Measurements from ENCODE around the gene ACE2.

Gene ACE2

GRCh38 chrX:15644560-15644872, 43.8 kb upstream of the ACE2 start:
- H3K27me3 ChIP-seq (ENCODE audit: insufficient read depth, low read depth), result no peaks in the 10 kb centered on the region
- no peak overlapping the region for H2AFZ ChIP-seq (ENCODE audit: low read depth)
- TF ChIP-seq CTCF (conservative IDR thresholded peaks at IDR 0.05; ENCODE audit: low read depth, low read length), result no peak
- no peaks in the 10 kb centered on the region for H3K36me3 ChIP-seq (ENCODE audit: insufficient read depth)
- H3K4me3 ChIP-seq (IDR thresholded peaks at IDR 0.05; ENCODE audit: insufficient read depth, low read depth, low read length), result no peak overlapping the region
- H3K27ac ChIP-seq, result no peak overlapping the region
- no peaks in the 10 kb centered on the region for H4K20me1 ChIP-seq (ENCODE audit: insufficient read depth)
- H3K4me1 ChIP-seq (ENCODE audit: low read depth, poor library complexity, severe bottlenecking), result no peaks in the 10 kb centered on the region
- H3K4me2 ChIP-seq, result no peak overlapping the region
- no peaks in the 10 kb centered on the region for H3K79me2 ChIP-seq (ENCODE audit: insufficient read depth, low read depth)
- H3K9ac ChIP-seq, result no peak overlapping the region

GRCh38 chrX:15643786-15644559, 43.2 kb upstream of the ACE2 start:
- no peak overlapping the region for H2AFZ ChIP-seq (ENCODE audit: low read depth)
- no peak overlapping the region for H3K4me2 ChIP-seq
- H3K27me3 ChIP-seq (ENCODE audit: insufficient read depth, low read depth), result no peaks in the 10 kb centered on the region
- H4K20me1 ChIP-seq (ENCODE audit: insufficient read depth), result no peaks in the 10 kb centered on the region
- H3K79me2 ChIP-seq (ENCODE audit: insufficient read depth, low read depth), result no peaks in the 10 kb centered on the region
- no peak overlapping the region for H3K4me3 ChIP-seq (IDR thresholded peaks at IDR 0.05; ENCODE audit: insufficient read depth, low read depth, low read length)
- H3K36me3 ChIP-seq (ENCODE audit: insufficient read depth), result no peaks in the 10 kb centered on the region
- no peaks in the 10 kb centered on the region for H3K4me1 ChIP-seq (ENCODE audit: low read depth, poor library complexity, severe bottlenecking)
- TF ChIP-seq CTCF (conservative IDR thresholded peaks at IDR 0.05; ENCODE audit: low read depth, low read length), result no peak
- H3K9ac ChIP-seq, result no peak overlapping the region
- no peak overlapping the region for H3K27ac ChIP-seq

GRCh38 chrX:15631637-15632036, 30.9 kb upstream of the ACE2 start:
- Histone ChIP-seq H3K36me3 (ENCODE audit: insufficient read depth) (no peaks in the 10 kb centered on the region), H3K4me2 (no peak overlapping the region), H3K27ac (no peak overlapping the region), H2AFZ (ENCODE audit: low read depth) (no peak overlapping the region), H3K4me1 (ENCODE audit: low read depth, poor library complexity, severe bottlenecking) (no peaks in the 10 kb centered on the region), H4K20me1 (ENCODE audit: insufficient read depth) (no peaks in the 10 kb centered on the region), H3K9ac (no peak overlapping the region), H3K27me3 (ENCODE audit: insufficient read depth, low read depth) (no peaks in the 10 kb centered on the region), H3K79me2 (ENCODE audit: insufficient read depth, low read depth) (no peaks in the 10 kb centered on the region), H3K4me3 (IDR thresholded peaks at IDR 0.05; ENCODE audit: insufficient read depth, low read depth, low read length) (no peak overlapping the region)
- no peak for TF ChIP-seq CTCF (conservative IDR thresholded peaks at IDR 0.05; ENCODE audit: low read depth, low read length)

- H3K79me2 ChIP-seq (ENCODE audit: insufficient read depth, low read depth), result no peaks in the 10 kb centered on the region
- H3K27me3 ChIP-seq (ENCODE audit: insufficient read depth, low read depth), result no peaks in the 10 kb centered on the region
- TF ChIP-seq CTCF (conservative IDR thresholded peaks at IDR 0.05; ENCODE audit: low read depth, low read length), result no peak
These were observed 22.3 kb upstream of the ACE2 start for GRCh38 chrX:15623054-15623453.

More at GRCh38 chrX:15623054-15623453, 22.3 kb upstream of the ACE2 start:
- Histone ChIP-seq H3K4me2 (no peak overlapping the region), H3K27ac (no peak overlapping the region), H3K9ac (no peak overlapping the region), H3K4me3 (IDR thresholded peaks at IDR 0.05; ENCODE audit: insufficient read depth, low read depth, low read length) (no peak overlapping the region), H3K4me1 (ENCODE audit: low read depth, poor library complexity, severe bottlenecking) (no peaks in the 10 kb centered on the region), H3K36me3 (ENCODE audit: insufficient read depth) (no peaks in the 10 kb centered on the region), H4K20me1 (ENCODE audit: insufficient read depth) (no peaks in the 10 kb centered on the region), H2AFZ (ENCODE audit: low read depth) (no peak overlapping the region)
